Measurements from ENCODE around the gene SHISA9. TPM values are rescaled to one million over a fixed set of nuclear protein-coding genes. Genes with fewer than 3 reads are reported as not detected.

SHISA9 gene
- total RNA-seq, 1 donor from 2014 or later = not detected

DNA sequence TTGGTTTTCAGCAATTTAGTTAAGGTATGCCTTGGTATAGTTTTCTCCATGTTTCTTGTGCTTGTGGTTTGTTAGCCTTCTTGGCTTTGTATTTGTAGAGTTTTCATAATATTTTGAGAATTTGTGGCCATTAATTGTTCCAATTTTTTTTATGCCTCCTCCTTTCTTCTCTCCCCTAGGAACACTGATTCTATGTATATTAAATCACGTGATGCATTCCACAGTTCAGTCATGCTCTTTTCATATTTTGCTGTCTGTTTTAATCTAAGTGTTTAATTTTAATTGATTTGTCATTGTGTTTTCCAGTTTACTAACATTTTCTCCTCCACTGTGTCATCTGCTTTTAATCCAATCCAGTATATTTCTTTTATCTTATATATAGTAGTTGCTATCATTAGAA lies 263.6 kb downstream of the SHISA9 start:
- H3K27me3 Mint-ChIP-seq (ENCODE audit: low read depth) = no peaks in the 10 kb centered on the region
- intact Hi-C loops (cut with micrococcal nuclease) = no loop called here
- H3K9me3 Mint-ChIP-seq = peaks cover 37% of the 10 kb centered on the region
- H3K36me3 Mint-ChIP-seq (ENCODE audit: low read depth) = no peaks in the 10 kb centered on the region
- no peak overlapping the region for H3K4me3 Mint-ChIP-seq (ENCODE audit: low read depth)
- H3K27ac Mint-ChIP-seq = no peak overlapping the region
- H3K4me1 Mint-ChIP-seq (ENCODE audit: low read depth) = no peaks in the 10 kb centered on the region
- no peak for DNase-seq (ENCODE audit: low spot score)

DNA sequence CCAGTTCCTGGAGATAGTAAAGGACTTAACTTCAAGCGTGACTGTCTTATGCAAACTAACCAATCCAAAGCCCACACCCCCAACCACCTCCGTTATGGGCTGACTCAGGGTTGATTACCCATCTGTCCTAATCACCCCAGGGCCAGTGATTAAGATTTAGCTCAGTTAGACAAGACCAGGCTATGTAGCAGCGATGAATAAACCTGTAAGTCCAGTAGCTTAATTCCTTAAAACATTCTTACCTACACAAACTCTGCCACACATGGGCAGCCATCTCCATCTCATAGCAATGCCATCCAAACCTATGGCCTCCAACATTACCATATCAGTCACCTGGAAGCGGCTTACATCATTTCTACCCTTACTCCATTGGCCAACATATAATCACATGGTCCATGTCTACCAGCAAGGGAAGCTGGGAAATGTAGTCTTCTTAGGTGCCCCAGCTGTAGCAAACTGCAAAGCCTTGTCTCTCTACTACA lies 266.7 kb downstream of the SHISA9 start:
- intact Hi-C loops (cut with micrococcal nuclease) = no loop called here
- Mint-ChIP-seq H3K36me3 (ENCODE audit: low read depth) (no peaks in the 10 kb centered on the region), H3K4me3 (ENCODE audit: low read depth) (no peak overlapping the region), H3K27ac (no peak overlapping the region), H3K9me3 (peaks cover 33% of the 10 kb centered on the region), H3K27me3 (ENCODE audit: low read depth) (no peaks in the 10 kb centered on the region), H3K4me1 (ENCODE audit: low read depth) (no peaks in the 10 kb centered on the region)
- DNase-seq (ENCODE audit: low spot score) = no peak

DNA sequence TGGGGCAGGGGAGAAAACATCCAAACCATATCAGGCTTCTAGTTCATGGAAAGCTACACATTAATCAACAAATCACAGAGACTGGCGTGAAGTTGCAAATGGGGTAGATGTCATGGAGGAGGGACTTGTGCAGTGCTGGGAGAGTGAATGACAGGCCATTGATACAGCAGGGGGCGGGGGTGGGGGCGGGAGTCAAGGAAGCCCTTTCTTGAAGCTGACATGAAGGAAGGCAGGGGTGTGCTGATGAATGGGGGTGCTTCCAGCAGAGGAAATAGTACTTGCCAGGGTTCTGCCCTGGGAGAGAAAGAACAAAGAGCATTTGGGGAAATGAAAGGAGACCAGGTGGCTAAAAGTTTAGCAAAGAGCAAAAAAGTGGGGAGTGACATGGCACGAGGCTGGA lies 269.9 kb downstream of the SHISA9 start:
- peaks cover 25% of the 10 kb centered on the region for H3K9me3 Mint-ChIP-seq
- H3K4me1 Mint-ChIP-seq (ENCODE audit: low read depth) = no peaks in the 10 kb centered on the region
- no peaks in the 10 kb centered on the region for H3K27me3 Mint-ChIP-seq (ENCODE audit: low read depth)
- no peak overlapping the region for H3K4me3 Mint-ChIP-seq (ENCODE audit: low read depth)
- H3K36me3 Mint-ChIP-seq (ENCODE audit: low read depth) = no peaks in the 10 kb centered on the region
- DNase-seq (ENCODE audit: low spot score) = no peak
- no peak overlapping the region for H3K27ac Mint-ChIP-seq
- intact Hi-C loops (cut with micrococcal nuclease) = no loop called here

DNA sequence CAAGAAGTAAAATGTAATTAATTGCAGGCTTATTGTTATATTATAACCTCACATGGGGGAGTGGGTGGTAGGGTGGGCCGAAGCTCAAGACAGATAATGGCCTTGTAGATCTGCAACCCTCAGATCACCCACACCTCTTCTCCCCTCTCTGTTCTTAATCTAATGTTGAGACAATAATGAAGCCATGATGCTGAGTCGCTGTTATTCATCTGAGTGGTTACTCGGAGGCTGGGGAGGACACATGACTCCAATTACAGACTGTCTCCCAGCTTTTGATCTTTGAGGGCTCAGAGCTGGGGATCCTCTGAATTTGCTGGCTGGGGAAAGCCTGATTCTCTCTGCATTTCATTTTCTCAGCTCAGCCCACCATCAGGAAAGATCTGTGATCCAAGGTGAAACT lies 275.3 kb downstream of the SHISA9 start:
- Mint-ChIP-seq H3K36me3 (ENCODE audit: low read depth) (no peaks in the 10 kb centered on the region), H3K27ac (no peak overlapping the region), H3K9me3 (peaks cover 9% of the 10 kb centered on the region), H3K4me3 (ENCODE audit: low read depth) (no peak overlapping the region), H3K27me3 (ENCODE audit: low read depth) (no peaks in the 10 kb centered on the region), H3K4me1 (ENCODE audit: low read depth) (no peaks in the 10 kb centered on the region)
- intact Hi-C loops (cut with micrococcal nuclease) = no loop called here
- DNase-seq (ENCODE audit: low spot score) = no peak

DNA sequence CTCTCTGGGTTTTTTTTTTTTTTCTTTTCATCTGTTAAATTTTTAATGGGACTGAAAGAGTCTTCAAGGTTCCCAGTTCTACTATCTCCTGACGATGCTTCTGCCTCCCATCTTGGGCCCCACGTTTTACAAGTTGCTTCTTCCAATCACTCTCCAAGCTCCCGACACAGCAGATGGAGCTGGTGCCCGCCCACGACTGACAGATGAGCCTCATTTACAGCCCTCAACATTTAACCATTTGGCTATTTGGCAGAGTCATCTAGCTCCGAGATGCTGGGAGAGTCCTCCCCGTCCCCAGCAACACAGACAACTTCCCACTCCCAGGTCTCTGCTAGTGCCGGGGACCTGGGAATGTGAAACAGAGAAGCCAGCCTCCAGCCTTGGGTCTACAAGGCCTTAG lies 276.9 kb downstream of the SHISA9 start:
- H3K27me3 Mint-ChIP-seq (ENCODE audit: low read depth) = no peaks in the 10 kb centered on the region
- intact Hi-C loops (cut with micrococcal nuclease) = no loop called here
- no peak overlapping the region for H3K27ac Mint-ChIP-seq
- no peaks in the 10 kb centered on the region for H3K36me3 Mint-ChIP-seq (ENCODE audit: low read depth)
- H3K4me3 Mint-ChIP-seq (ENCODE audit: low read depth) = no peak overlapping the region
- H3K9me3 Mint-ChIP-seq = peaks cover 9% of the 10 kb centered on the region
- DNase-seq (ENCODE audit: low spot score) = no peak
- no peaks in the 10 kb centered on the region for H3K4me1 Mint-ChIP-seq (ENCODE audit: low read depth)

DNA sequence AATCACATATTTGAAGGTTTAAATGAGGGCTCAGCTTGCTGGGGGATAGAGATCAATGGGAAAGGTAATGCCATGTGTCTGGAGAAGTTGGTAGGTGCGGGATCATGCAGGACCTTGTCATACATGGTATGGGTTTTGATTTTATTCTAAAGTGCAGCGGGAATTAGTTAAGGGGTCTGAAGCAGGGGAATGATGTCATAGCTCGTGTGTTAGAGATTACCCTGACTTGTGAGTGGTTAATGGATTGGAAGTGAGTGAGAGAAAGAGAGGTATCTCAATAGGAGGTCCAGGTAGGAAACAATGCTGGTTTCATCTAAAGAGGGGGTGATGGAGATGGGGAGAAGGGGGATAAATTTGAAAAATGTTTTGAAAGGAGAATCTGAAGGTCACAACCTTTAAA lies 280.0 kb downstream of the SHISA9 start:
- no peaks in the 10 kb centered on the region for H3K4me1 Mint-ChIP-seq (ENCODE audit: low read depth)
- H3K27me3 Mint-ChIP-seq (ENCODE audit: low read depth) = no peaks in the 10 kb centered on the region
- DNase-seq (ENCODE audit: low spot score) = no peak
- no peaks in the 10 kb centered on the region for H3K36me3 Mint-ChIP-seq (ENCODE audit: low read depth)
- intact Hi-C loops (cut with micrococcal nuclease) = no loop called here
- no peak overlapping the region for H3K27ac Mint-ChIP-seq
- H3K4me3 Mint-ChIP-seq (ENCODE audit: low read depth) = no peak overlapping the region
- H3K9me3 Mint-ChIP-seq = peaks cover 4% of the 10 kb centered on the region

DNA sequence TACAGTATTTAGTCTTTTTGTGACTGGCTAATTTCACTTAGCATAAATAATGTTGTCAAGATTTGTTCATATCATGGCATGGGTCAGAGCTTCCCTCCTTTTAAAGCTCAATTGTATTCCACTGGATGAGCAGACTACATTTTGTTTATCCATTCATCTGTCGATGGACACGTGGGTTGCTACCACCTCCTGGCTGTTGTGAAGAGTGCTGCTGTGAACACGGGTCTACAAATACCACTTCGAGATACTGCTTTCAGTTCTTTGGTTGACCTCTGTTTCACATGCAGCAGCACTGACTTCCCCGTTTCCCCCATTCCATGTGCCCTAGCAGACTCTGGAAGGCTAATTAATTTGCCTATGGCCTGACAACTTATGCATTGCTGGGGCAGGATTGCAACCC lies 285.4 kb downstream of the SHISA9 start:
- Mint-ChIP-seq H3K27me3 (ENCODE audit: low read depth) (no peaks in the 10 kb centered on the region), H3K9me3 (peaks cover 5% of the 10 kb centered on the region), H3K4me1 (ENCODE audit: low read depth) (no peaks in the 10 kb centered on the region), H3K27ac (no peak overlapping the region), H3K4me3 (ENCODE audit: low read depth) (no peak overlapping the region), H3K36me3 (ENCODE audit: low read depth) (no peaks in the 10 kb centered on the region)
- no peak for DNase-seq (ENCODE audit: low spot score)
- intact Hi-C loops (cut with micrococcal nuclease) = no loop called here

DNA sequence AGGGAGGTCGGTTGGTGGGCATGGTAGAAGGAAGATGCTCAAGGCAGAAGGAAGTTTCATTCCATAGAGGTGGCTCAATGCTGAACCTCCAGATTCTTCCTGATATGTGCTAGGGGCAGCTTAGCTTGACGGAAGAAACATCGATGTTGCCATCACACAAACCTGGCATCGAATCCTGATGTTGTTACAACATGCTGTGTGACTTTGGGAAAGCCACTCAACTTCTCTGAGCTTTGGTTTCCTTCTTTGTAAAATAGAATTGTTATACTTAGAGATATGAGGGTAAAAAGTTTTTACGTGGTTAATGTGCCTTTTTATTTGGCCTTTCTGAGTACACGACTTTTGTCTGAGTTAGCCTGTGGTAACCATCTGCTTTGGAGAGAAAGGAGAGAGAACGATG lies 287.9 kb downstream of the SHISA9 start:
- H3K4me3 Mint-ChIP-seq (ENCODE audit: low read depth) = no peak overlapping the region
- H3K27me3 Mint-ChIP-seq (ENCODE audit: low read depth) = no peaks in the 10 kb centered on the region
- no peak for DNase-seq (ENCODE audit: low spot score)
- H3K9me3 Mint-ChIP-seq = peaks cover 10% of the 10 kb centered on the region
- no peaks in the 10 kb centered on the region for H3K36me3 Mint-ChIP-seq (ENCODE audit: low read depth)
- H3K4me1 Mint-ChIP-seq (ENCODE audit: low read depth) = no peaks in the 10 kb centered on the region
- intact Hi-C loops (cut with micrococcal nuclease) = no loop called here
- H3K27ac Mint-ChIP-seq = no peak overlapping the region

DNA sequence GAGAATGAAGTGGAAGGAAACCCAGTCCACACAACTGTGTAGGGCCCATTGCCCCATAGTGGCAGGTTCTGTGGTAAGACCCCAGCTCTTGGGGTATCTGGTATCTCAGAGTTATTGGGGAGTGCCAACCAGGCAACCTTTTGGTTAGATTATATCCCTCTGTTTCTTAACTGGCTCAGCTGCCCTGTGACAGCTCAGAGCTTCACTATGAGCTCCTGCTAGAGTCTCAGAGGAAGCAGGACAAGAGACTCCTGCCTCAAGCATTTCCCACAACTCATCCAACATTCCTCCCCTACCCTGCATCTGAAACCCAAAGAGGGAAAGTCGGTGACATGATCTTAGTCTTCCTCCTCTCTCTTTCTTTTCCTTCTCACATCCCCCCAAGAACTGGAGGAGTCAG lies 292.3 kb downstream of the SHISA9 start:
- intact Hi-C loops (cut with micrococcal nuclease) = no loop called here
- no peaks in the 10 kb centered on the region for H3K27me3 Mint-ChIP-seq (ENCODE audit: low read depth)
- H3K4me3 Mint-ChIP-seq (ENCODE audit: low read depth) = no peak overlapping the region
- DNase-seq (ENCODE audit: low spot score) = no peak
- peaks cover 16% of the 10 kb centered on the region for H3K9me3 Mint-ChIP-seq
- H3K4me1 Mint-ChIP-seq (ENCODE audit: low read depth) = no peaks in the 10 kb centered on the region
- H3K27ac Mint-ChIP-seq = no peak overlapping the region
- no peaks in the 10 kb centered on the region for H3K36me3 Mint-ChIP-seq (ENCODE audit: low read depth)

DNA sequence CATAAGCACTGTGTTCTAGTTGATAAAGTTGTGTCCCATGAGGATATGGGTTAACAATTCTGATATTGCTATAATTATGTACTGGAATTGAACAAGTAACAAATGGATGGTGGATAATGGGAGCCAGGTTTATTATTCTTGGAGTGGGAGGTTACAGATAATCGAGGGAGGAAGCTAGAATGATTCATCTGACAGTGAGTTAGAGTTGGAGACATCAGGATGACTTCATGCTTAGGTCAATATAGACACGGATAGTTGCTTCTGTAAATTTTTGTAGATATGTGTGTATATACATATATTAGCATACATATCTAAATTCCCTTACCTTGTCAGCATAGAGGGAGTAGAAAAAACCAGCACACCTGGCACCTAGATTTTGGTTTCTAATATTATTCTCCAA lies 293.4 kb downstream of the SHISA9 start:
- no peak for DNase-seq (ENCODE audit: low spot score)
- intact Hi-C loops (cut with micrococcal nuclease) = no loop called here
- Mint-ChIP-seq H3K4me3 (ENCODE audit: low read depth) (no peak overlapping the region), H3K27me3 (ENCODE audit: low read depth) (no peaks in the 10 kb centered on the region), H3K4me1 (ENCODE audit: low read depth) (no peaks in the 10 kb centered on the region), H3K36me3 (ENCODE audit: low read depth) (no peaks in the 10 kb centered on the region), H3K27ac (no peak overlapping the region), H3K9me3 (peaks cover 11% of the 10 kb centered on the region)

DNA sequence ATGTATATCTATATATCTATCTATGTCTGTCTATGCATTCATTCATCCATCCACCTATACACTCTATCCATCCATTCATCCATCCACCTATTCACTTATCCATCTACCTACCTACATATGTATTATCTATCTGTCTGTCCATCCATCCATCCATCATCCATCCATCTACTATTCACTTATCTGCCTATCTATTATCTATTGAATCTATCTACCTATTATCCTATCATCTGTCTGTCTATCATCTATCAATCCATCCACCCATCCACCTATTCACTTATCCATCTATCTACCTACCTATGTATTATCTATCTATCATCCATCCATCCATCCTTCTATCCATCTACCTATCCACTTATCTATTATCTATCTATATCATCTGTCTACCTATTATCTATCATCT lies 302.3 kb downstream of the SHISA9 start:
- Mint-ChIP-seq H3K4me3 (ENCODE audit: low read depth) (no peak overlapping the region), H3K4me1 (ENCODE audit: low read depth) (no peaks in the 10 kb centered on the region), H3K9me3 (no peaks in the 10 kb centered on the region), H3K27me3 (ENCODE audit: low read depth) (no peaks in the 10 kb centered on the region), H3K27ac (no peak overlapping the region), H3K36me3 (ENCODE audit: low read depth) (no peaks in the 10 kb centered on the region)
- intact Hi-C loops (cut with micrococcal nuclease) = no loop called here
- no peak for DNase-seq (ENCODE audit: low spot score)

DNA sequence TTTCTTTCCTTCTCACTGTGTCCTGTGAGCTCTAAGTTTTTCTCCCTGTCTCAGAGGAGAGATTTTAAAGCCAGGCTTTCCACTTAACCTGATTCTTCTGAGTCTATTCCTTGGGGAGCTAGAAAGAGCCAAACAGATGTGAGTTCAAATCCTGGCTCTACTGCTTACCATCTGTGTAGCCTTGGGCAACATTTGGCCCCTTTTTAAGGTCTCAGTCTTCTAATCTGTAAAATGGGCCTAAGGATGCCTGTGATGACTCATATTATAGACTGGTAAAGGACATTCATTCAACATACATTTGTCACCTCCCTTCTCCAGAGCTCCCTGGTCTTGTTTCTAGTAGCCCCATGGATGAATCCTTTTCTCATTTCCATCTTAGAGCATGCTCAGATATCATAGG lies 304.0 kb downstream of the SHISA9 start:
- no peak overlapping the region for H3K27ac Mint-ChIP-seq
- no peaks in the 10 kb centered on the region for H3K36me3 Mint-ChIP-seq (ENCODE audit: low read depth)
- no peaks in the 10 kb centered on the region for H3K4me1 Mint-ChIP-seq (ENCODE audit: low read depth)
- no peaks in the 10 kb centered on the region for H3K27me3 Mint-ChIP-seq (ENCODE audit: low read depth)
- no peak overlapping the region for H3K4me3 Mint-ChIP-seq (ENCODE audit: low read depth)
- no peaks in the 10 kb centered on the region for H3K9me3 Mint-ChIP-seq
- intact Hi-C loops (cut with micrococcal nuclease) = no loop called here
- no peak for DNase-seq (ENCODE audit: low spot score)

DNA sequence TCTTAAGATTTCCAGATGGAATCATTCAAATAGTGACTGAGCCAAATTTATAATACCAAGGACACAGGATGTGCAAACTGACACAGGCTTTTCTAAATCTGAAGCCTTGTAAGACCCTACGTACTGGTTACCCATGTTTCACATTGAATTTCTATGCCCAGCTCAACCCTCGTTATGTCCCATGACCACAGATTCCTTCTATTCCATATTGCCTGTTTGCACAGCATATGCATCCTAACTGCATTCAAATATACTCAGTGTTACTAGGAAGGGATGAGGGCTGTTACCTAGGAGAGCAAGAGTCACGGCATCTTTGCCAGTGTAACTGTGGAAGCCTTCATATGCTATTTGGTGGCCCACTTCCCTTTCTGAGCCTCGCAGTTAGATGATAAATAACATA lies 305.2 kb downstream of the SHISA9 start:
- no peaks in the 10 kb centered on the region for H3K4me1 Mint-ChIP-seq (ENCODE audit: low read depth)
- intact Hi-C loops (cut with micrococcal nuclease) = no loop called here

DNA sequence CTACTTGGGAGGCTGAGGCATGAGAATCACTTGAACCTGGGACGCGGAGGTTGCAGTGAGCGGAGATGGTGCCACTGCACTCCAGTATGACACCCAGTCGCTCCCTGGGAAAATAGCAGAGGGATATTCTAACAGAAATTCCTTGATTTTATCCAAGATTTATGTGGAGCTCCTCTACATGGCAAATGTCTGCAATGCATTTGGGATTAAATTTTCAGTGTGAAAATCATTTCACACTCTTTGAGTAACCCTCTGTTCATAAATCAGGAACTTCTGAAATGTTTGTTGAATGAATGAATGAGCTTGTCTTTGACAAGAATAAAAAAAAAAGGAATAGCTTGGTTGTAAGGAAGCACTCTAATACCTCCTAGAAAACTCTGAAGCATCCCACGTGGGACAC lies 305.8 kb downstream of the SHISA9 start:
- intact Hi-C loops (cut with micrococcal nuclease) = no loop called here
- no peaks in the 10 kb centered on the region for H3K27me3 Mint-ChIP-seq (ENCODE audit: low read depth)
- no peak for DNase-seq (ENCODE audit: low spot score)
- no peaks in the 10 kb centered on the region for H3K36me3 Mint-ChIP-seq (ENCODE audit: low read depth)
- no peak overlapping the region for H3K4me3 Mint-ChIP-seq (ENCODE audit: low read depth)
- H3K27ac Mint-ChIP-seq = no peak overlapping the region
- H3K9me3 Mint-ChIP-seq = peaks cover 4% of the 10 kb centered on the region
- no peaks in the 10 kb centered on the region for H3K4me1 Mint-ChIP-seq (ENCODE audit: low read depth)

More for the DNA sequence above, 305.2 kb downstream of the SHISA9 start:
- Mint-ChIP-seq H3K9me3 (no peaks in the 10 kb centered on the region), H3K36me3 (ENCODE audit: low read depth) (no peaks in the 10 kb centered on the region), H3K27me3 (ENCODE audit: low read depth) (no peaks in the 10 kb centered on the region), H3K4me3 (ENCODE audit: low read depth) (no peak overlapping the region), H3K27ac (no peak overlapping the region)
- no peak for DNase-seq (ENCODE audit: low spot score)
